Measurements from ENCODE around the gene TRAF4.
"Not testable (repeated sequence)": the region's sequence is repeated elsewhere in the genome, so short reads cannot be mapped to it uniquely, and the experiment has no call there.

The TRAF4 gene

GRCh38 chr17:28735242-28735722 lies 8.5 kb upstream of the TRAF4 start:
- Histone ChIP-seq H3K27me3 (ENCODE audit: control insufficient read depth in 1 of 2, insufficient read depth in 2 of 2, low read length in 2 of 2) (no peaks in the 10 kb centered on the region), H3K9me3 (ENCODE audit: control insufficient read depth in 2 of 2, low read length in 2 of 2) (no peaks in the 10 kb centered on the region), H3K4me3 (ENCODE audit: low read length in 2 of 2) (no peak overlapping the region), H3K9ac (ENCODE audit: low read length in 2 of 2) (no peak overlapping the region), H3K4me1 (ENCODE audit: control insufficient read depth, insufficient read depth, low read length) (no peaks in the 10 kb centered on the region), H3K27ac (ENCODE audit: low read length) (no peak overlapping the region), H3K36me3 (ENCODE audit: control insufficient read depth in 2 of 2, insufficient read depth in 2 of 2, low read length in 2 of 2) (peaks cover 0 to 2% of the 10 kb centered on the region in 2 donors)

- H3K27ac ChIP-seq (ENCODE audit: low read length); H3K9me3 ChIP-seq (ENCODE audit: control insufficient read depth in 2 of 2, low read length in 2 of 2); H3K4me3 ChIP-seq (ENCODE audit: low read length in 2 of 2); H3K36me3 ChIP-seq (ENCODE audit: control insufficient read depth in 2 of 2, insufficient read depth in 2 of 2, low read length in 2 of 2); H3K27me3 ChIP-seq (ENCODE audit: control insufficient read depth in 1 of 2, insufficient read depth in 2 of 2, low read length in 2 of 2); H3K4me1 ChIP-seq (ENCODE audit: control insufficient read depth, insufficient read depth, low read length); H3K9ac ChIP-seq (ENCODE audit: low read length in 2 of 2): not testable (repeated sequence)
Observed at GRCh38 chr17:28735913-28736769, 7.7 kb upstream of the TRAF4 start.

- Histone ChIP-seq H3K27me3 (ENCODE audit: control insufficient read depth in 1 of 2, insufficient read depth in 2 of 2, low read length in 2 of 2) (no peaks in the 10 kb centered on the region), H3K4me3 (ENCODE audit: low read length in 2 of 2) (no peak overlapping the region), H3K9ac (ENCODE audit: low read length in 2 of 2) (no peak overlapping the region), H3K4me1 (ENCODE audit: control insufficient read depth, insufficient read depth, low read length) (no peaks in the 10 kb centered on the region), H3K27ac (ENCODE audit: low read length) (no peak overlapping the region), H3K9me3 (ENCODE audit: control insufficient read depth in 2 of 2, low read length in 2 of 2) (no peaks in the 10 kb centered on the region), H3K36me3 (ENCODE audit: control insufficient read depth in 2 of 2, insufficient read depth in 2 of 2, low read length in 2 of 2) (peaks cover 0 to 2% of the 10 kb centered on the region in 2 donors)
Observed at GRCh38 chr17:28737316-28737715, 6.5 kb upstream of the TRAF4 start.

DNA sequence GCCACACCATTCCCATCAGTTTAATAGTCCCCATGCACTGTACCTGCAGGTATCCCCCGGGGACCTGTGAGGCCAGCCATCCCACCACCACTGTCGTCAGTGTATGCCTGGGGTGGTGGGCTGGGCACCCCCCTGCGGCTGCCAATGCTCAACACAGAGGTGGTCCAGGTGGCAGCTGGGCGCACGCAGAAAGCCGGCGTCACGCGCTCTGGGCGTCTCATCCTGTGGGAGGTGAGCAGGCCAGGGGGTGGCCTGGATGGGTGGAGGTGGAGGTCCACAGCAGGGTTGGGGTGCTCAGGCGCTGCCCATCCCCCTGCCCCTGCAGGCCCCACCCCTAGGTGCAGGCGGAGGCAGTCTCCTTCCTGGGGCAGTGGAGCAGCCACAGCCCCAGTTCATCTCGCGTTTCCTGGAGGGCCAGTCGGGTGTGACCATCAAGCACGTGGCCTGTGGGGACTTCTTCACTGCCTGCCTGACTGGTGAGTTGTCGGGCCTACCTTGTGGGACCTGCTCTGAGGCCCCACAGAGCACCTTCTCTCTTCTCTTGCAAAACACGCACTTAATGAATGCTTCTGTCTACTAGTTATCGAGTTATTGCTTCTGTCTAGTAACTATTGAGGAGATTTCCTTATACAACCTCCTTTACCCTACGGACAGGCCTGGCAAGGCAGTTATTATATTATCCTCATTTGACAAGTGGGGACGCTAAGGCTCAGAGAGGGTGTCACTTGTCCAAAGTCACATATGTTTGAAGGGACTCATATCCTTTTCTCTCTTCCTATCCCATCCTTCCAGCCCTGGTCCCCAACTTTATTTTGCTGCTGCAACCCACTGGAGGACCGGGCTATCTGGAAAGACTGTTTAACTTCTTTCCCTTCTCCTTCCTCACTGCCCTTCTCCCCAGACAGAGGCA lies 5.8 kb upstream of the TRAF4 start:
- Histone ChIP-seq H3K9me3 (ENCODE audit: control insufficient read depth in 2 of 2, low read length in 2 of 2) (no peaks in the 10 kb centered on the region), H3K27ac (ENCODE audit: low read length) (no peak overlapping the region), H3K9ac (ENCODE audit: low read length in 2 of 2) (no peak overlapping the region), H3K4me3 (ENCODE audit: low read length in 2 of 2) (no peak overlapping the region), H3K27me3 (ENCODE audit: control insufficient read depth in 1 of 2, insufficient read depth in 2 of 2, low read length in 2 of 2) (no peaks in the 10 kb centered on the region), H3K36me3 (ENCODE audit: control insufficient read depth in 2 of 2, insufficient read depth in 2 of 2, low read length in 2 of 2) (peaks cover 0 to 2% of the 10 kb centered on the region in 2 donors), H3K4me1 (ENCODE audit: control insufficient read depth, insufficient read depth, low read length) (peaks cover 1% of the 10 kb centered on the region)

DNA sequence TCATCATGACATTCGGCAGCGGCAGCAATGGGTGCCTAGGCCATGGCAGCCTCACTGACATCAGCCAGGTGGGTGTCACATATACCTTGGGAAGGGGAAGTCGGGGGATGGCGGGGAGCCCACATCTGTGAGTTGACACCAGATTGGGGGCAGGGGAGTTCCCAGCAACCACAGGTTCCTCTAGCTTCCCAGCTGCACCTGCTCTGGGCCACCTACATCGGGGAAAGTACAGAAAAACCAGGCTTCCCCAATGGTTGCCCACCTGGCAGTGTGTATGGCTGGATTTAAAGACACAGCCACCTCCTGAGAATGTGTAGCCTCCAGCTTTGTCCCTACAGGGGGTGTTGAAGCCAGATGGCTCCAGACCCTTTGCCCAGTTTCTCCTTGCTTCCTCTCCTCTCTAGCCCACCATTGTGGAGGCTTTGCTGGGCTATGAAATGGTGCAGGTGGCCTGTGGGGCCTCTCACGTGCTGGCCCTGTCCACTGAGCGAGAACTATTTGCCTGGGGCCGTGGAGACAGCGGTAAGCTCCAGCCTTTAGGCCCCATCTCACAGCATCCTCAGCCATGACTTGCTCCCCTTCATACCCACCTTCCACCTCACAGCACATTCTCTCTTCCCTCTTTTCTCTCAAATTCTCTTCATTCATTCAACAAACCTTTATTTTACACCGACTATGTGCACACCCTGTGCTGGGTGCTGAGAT lies 5.0 kb upstream of the TRAF4 start:
- Histone ChIP-seq H3K9me3 (ENCODE audit: control insufficient read depth in 2 of 2, low read length in 2 of 2) (no peaks in the 10 kb centered on the region), H3K4me3 (ENCODE audit: low read length in 2 of 2) (no peak overlapping the region), H3K4me1 (ENCODE audit: control insufficient read depth, insufficient read depth, low read length) (peaks cover 8% of the 10 kb centered on the region), H3K27me3 (ENCODE audit: control insufficient read depth in 1 of 2, insufficient read depth in 2 of 2, low read length in 2 of 2) (no peaks in the 10 kb centered on the region), H3K36me3 (ENCODE audit: control insufficient read depth in 2 of 2, insufficient read depth in 2 of 2, low read length in 2 of 2) (peaks cover 0 to 2% of the 10 kb centered on the region in 2 donors), H3K27ac (ENCODE audit: low read length) (no peak overlapping the region), H3K9ac (ENCODE audit: low read length in 2 of 2) (no peak overlapping the region)

DNA sequence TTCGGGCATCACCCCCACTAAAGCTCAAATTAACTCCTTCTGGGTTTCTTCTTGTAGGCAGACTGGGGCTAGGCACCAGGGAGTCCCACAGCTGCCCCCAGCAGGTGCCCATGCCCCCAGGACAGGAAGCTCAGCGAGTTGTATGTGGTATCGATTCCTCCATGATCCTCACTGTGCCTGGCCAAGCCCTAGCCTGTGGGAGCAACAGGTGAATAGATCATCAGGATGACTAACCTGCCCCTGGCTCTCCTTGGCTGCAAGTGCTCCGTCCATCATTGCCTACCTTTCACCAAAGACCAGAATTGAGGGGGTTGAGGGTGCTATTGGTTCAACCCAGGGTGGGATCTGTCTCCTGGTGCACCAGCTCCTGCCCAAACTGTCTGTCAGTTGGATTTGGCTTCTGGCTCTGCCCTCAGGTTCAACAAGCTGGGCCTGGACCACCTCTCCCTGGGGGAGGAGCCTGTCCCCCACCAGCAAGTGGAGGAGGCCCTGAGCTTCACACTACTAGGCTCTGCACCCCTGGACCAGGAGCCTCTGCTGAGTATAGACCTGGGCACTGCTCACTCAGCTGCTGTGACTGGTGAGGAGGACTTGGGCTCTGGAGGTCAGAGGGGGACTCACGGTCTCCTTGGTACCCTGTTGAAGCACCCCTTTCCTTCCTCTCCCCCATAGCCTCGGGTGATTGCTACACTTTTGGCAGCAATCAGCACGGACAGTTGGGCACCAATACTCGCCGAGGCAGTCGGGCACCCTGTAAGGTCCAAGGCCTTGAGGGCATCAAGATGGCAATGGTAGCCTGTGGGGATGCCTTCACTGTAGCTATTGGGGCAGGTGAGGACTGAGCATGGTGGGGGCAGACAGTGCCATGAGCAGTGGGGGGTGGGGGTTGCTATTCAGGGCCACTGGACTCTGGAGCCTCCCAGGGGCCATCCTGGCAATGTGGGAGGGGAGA lies 3.1 kb upstream of the TRAF4 start:
- no peak overlapping the region for H3K4me3 ChIP-seq (ENCODE audit: low read length in 2 of 2)
- no peak overlapping the region for H3K9ac ChIP-seq (ENCODE audit: low read length in 2 of 2)
- H3K36me3 ChIP-seq (ENCODE audit: control insufficient read depth in 2 of 2, insufficient read depth in 2 of 2, low read length in 2 of 2), result no peaks in the 10 kb centered on the region
- H3K9me3 ChIP-seq (ENCODE audit: control insufficient read depth in 2 of 2, low read length in 2 of 2), result no peaks in the 10 kb centered on the region
- no peaks in the 10 kb centered on the region for H3K27me3 ChIP-seq (ENCODE audit: control insufficient read depth in 1 of 2, insufficient read depth in 2 of 2, low read length in 2 of 2)
- H3K4me1 ChIP-seq (ENCODE audit: control insufficient read depth, insufficient read depth, low read length), result peaks cover 20% of the 10 kb centered on the region
- no peak overlapping the region for H3K27ac ChIP-seq (ENCODE audit: low read length)

GRCh38 chr17:28741358-28742349 lies 2.2 kb upstream of the TRAF4 start:
- H3K36me3 ChIP-seq (ENCODE audit: control insufficient read depth in 2 of 2, insufficient read depth in 2 of 2, low read length in 2 of 2), result no peaks in the 10 kb centered on the region
- peaks cover 29% of the 10 kb centered on the region for H3K4me1 ChIP-seq (ENCODE audit: control insufficient read depth, insufficient read depth, low read length)
- H3K9me3 ChIP-seq (ENCODE audit: control insufficient read depth in 2 of 2, low read length in 2 of 2), result no peaks in the 10 kb centered on the region
- no peak overlapping the region for H3K9ac ChIP-seq (ENCODE audit: low read length in 2 of 2)
- H3K4me3 ChIP-seq (ENCODE audit: low read length in 2 of 2), result no peak overlapping the region
- no peak overlapping the region for H3K27ac ChIP-seq (ENCODE audit: low read length)
- no peaks in the 10 kb centered on the region for H3K27me3 ChIP-seq (ENCODE audit: control insufficient read depth in 1 of 2, insufficient read depth in 2 of 2, low read length in 2 of 2)

GRCh38 chr17:28744104-28744971 lies 527 bp downstream of the TRAF4 start:
- H3K27ac ChIP-seq (ENCODE audit: low read length), result peak overlapping the region; percentile 55
- no peaks in the 10 kb centered on the region for H3K9me3 ChIP-seq (ENCODE audit: control insufficient read depth in 2 of 2, low read length in 2 of 2)
- H3K4me3 ChIP-seq (ENCODE audit: low read length in 2 of 2), result peak overlapping the region; percentile 55 to 74
- H3K27me3 ChIP-seq (ENCODE audit: control insufficient read depth in 1 of 2, insufficient read depth in 2 of 2, low read length in 2 of 2), result no peaks in the 10 kb centered on the region
- H3K4me1 ChIP-seq (ENCODE audit: control insufficient read depth, insufficient read depth, low read length), result peaks cover 38% of the 10 kb centered on the region
- H3K36me3 ChIP-seq (ENCODE audit: control insufficient read depth in 2 of 2, insufficient read depth in 2 of 2, low read length in 2 of 2), result peaks cover 2 to 9% of the 10 kb centered on the region in 2 donors
- H3K9ac ChIP-seq (ENCODE audit: low read length in 2 of 2), result peak overlapping the region; percentile 61 to 80

Data from stomach smooth muscle (tissue), 2 donors.